Activated gamma-delta T cell (primary cell): ENCODE results near the gene KIAA0825.
"Not testable (repeated sequence)": the region's sequence is repeated elsewhere in the genome, so short reads cannot be mapped to it uniquely, and the experiment has no call there.

Experiments used
- DNase-seq: peaks from one replicate; lab custom pipeline; 2025; lab: John Stamatoyannopoulos, UW

KIAA0825 gene

GRCh38 chr5:94362857-94363256 is 255.5 kb downstream of the KIAA0825 start:
- DNase-seq, result no peak

- no peak for DNase-seq
Observed at GRCh38 chr5:94361832-94362796, 256.3 kb downstream of the KIAA0825 start.

- no peak for DNase-seq
Observed at GRCh38 chr5:94361161-94361560, 257.2 kb downstream of the KIAA0825 start.

- no peak for DNase-seq
Observed at GRCh38 chr5:94360382-94361130, 257.8 kb downstream of the KIAA0825 start.

GRCh38 chr5:94359880-94360279 is 258.5 kb downstream of the KIAA0825 start:
- no peak for DNase-seq

- DNase-seq, result no peak
Observed at GRCh38 chr5:94355811-94356210, 262.6 kb downstream of the KIAA0825 start.

GRCh38 chr5:94354837-94355485 is 263.4 kb downstream of the KIAA0825 start:
- not testable (repeated sequence) for DNase-seq

GRCh38 chr5:94353605-94354004 is 264.8 kb downstream of the KIAA0825 start:
- DNase-seq, result no peak

GRCh38 chr5:94347130-94347529 is 271.3 kb downstream of the KIAA0825 start:
- DNase-seq, result no peak

- DNase-seq, result no peak
Observed at GRCh38 chr5:94345257-94345656, 273.1 kb downstream of the KIAA0825 start.

GRCh38 chr5:94337617-94338016 is 280.8 kb downstream of the KIAA0825 start:
- no peak for DNase-seq

- no peak for DNase-seq
Observed at GRCh38 chr5:94335936-94336335, 282.5 kb downstream of the KIAA0825 start.

GRCh38 chr5:94329115-94329514 is 289.3 kb downstream of the KIAA0825 start:
- no peak for DNase-seq

- no peak for DNase-seq
Observed at GRCh38 chr5:94326586-94326985, 291.8 kb downstream of the KIAA0825 start.

- no peak for DNase-seq
Observed at GRCh38 chr5:94316916-94317838, 301.2 kb downstream of the KIAA0825 start.

- DNase-seq, result no peak
Observed at GRCh38 chr5:94314460-94315131, 303.8 kb downstream of the KIAA0825 start.

- DNase-seq, result no peak
Observed at GRCh38 chr5:94313696-94314095, 304.7 kb downstream of the KIAA0825 start.

- DNase-seq, result no peak
Observed at GRCh38 chr5:94313188-94313587, 305.2 kb downstream of the KIAA0825 start.

GRCh38 chr5:94312298-94312697 is 306.1 kb downstream of the KIAA0825 start:
- DNase-seq, result no peak

- DNase-seq, result no peak
Observed at GRCh38 chr5:94310833-94311232, 307.6 kb downstream of the KIAA0825 start.

- DNase-seq, result no peak
Observed at GRCh38 chr5:94309141-94309540, 309.3 kb downstream of the KIAA0825 start.
